ENCODE data around the gene TSPAN5.

Gene TSPAN5

GRCh38 chr4:98501383-98501782 is 157.0 kb downstream of the TSPAN5 start:
- TF ChIP-seq CTCF (IDR thresholded peaks at IDR 0.05; ENCODE audit: low read depth, low read length), result no peak
- no peak overlapping the region for H3K4me3 ChIP-seq (replicated peaks in 1 of 2; ENCODE audit: low read depth in 2 of 2, low read length in 2 of 2)
- DNase-seq (ENCODE audit: low read depth in 2 of 2), result no peak

DNA sequence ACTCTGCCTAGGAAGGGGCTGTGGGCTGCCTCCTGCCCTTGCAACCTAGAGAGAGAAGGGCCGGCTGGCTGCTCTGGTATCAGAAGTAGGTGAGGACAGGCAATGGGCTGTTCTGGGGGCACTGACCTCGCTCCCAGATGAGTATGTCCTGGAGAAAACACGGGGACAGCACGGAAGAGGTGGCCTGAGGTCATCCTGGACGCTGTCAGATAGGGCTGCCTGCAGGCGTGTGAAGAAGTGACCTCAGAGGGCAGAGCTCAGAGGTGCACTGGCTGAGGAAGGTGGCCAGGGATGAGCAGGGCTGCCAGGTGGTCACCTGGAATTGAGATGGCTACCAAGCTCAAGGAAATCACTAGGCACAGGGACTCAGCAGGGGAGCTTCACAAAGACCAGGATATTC is 159.6 kb downstream of the TSPAN5 start:
- DNase-seq (ENCODE audit: low read depth in 2 of 2), result no peak
- H3K4me3 ChIP-seq (replicated peaks in 1 of 2; ENCODE audit: low read depth in 2 of 2, low read length in 2 of 2), result no peak overlapping the region
- no peak for TF ChIP-seq CTCF (IDR thresholded peaks at IDR 0.05; ENCODE audit: low read depth, low read length)

DNA sequence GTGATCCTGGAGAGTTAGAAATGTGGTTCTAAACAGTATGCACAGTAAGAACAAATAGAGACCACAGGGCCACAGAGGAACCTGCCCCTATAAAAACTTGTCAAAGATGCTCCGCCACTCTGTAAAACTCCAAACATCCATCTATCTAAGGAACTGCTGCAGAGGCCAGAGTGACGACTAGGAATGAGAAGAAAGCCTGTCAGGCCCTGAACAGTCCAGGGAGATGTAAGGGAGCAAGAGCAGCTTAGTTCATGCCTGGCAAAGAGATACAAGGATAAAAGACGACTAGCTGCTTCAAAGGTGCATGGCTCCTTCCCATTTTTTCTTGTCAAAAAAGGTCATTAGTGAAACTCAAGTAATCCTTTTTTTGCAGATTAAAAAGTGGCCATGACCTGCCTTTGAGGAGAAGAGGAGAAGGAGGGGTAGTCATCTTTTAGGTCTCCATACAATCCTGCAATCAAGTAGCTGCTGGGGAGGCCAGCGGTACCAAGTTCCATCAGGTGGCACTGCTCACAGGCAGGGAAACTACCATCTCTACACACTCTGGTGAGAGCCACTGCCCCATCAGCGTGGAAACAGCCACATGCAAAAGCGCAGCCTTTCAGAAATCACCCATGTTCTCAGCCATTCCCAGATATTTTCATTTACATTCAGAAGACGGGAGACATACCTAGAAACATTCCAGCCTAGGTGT is 162.1 kb downstream of the TSPAN5 start:
- TF ChIP-seq CTCF (IDR thresholded peaks at IDR 0.05; ENCODE audit: low read depth, low read length), result no peak
- no peak for DNase-seq (ENCODE audit: low read depth in 2 of 2)
- H3K4me3 ChIP-seq (replicated peaks in 1 of 2; ENCODE audit: low read depth in 2 of 2, low read length in 2 of 2), result no peak overlapping the region

GRCh38 chr4:98493296-98493695 is 165.1 kb downstream of the TSPAN5 start:
- no peak for DNase-seq (ENCODE audit: low read depth in 2 of 2)
- TF ChIP-seq CTCF (IDR thresholded peaks at IDR 0.05; ENCODE audit: low read depth, low read length), result no peak
- H3K4me3 ChIP-seq (replicated peaks in 1 of 2; ENCODE audit: low read depth in 2 of 2, low read length in 2 of 2), result no peak overlapping the region

- H3K4me3 ChIP-seq (replicated peaks in 1 of 2; ENCODE audit: low read depth in 2 of 2, low read length in 2 of 2), result no peak overlapping the region
- no peak for TF ChIP-seq CTCF (IDR thresholded peaks at IDR 0.05; ENCODE audit: low read depth, low read length)
- peak; percentile 32 to 86 for DNase-seq (ENCODE audit: low read depth in 2 of 2)
Measured at GRCh38 chr4:98491899-98492559, 166.4 kb downstream of the TSPAN5 start.

DNA sequence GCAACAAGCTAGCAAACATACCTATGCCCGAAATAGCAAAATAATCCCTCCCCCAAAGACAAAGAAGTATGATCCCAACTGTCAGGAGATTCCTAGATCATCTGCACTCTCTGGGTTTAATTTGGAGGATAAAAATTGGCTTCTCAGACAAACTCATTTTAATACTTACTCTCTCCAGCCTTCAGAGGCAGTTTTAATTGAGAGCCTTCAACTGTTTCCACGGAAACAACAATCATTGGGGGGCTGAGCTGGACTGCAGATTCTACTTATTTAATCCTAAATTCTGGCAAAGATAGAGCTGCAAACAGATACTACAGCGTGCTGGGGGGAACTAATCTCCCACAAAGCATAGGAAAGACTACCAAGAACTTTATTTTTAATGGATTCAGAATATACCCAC is 168.2 kb downstream of the TSPAN5 start:
- no peak overlapping the region for H3K4me3 ChIP-seq (replicated peaks in 1 of 2; ENCODE audit: low read depth in 2 of 2, low read length in 2 of 2)
- DNase-seq (ENCODE audit: low read depth in 2 of 2), result no peak
- TF ChIP-seq CTCF (IDR thresholded peaks at IDR 0.05; ENCODE audit: low read depth, low read length), result no peak

Data from cardiac fibroblast (primary cell).